Measurements from ENCODE around the gene DGKG. TPM values are rescaled to one million over a fixed set of nuclear protein-coding genes. Genes with fewer than 3 reads are reported as not detected.

DGKG gene
- total RNA-seq, 1 donor, result 2.5 TPM

GRCh38 chr3:186129206-186129605 lies 232.8 kb downstream of the DGKG start:
- DNase-seq (ENCODE audit: insufficient read length, low spot score, missing footprints), result no peak
- no peak for TF ChIP-seq CTCF (IDR thresholded peaks at IDR 0.05; ENCODE audit: extremely low read depth, low read depth, low read length)

GRCh38 chr3:186128158-186128557 lies 233.9 kb downstream of the DGKG start:
- Histone ChIP-seq H3K9me3 (ENCODE audit: low read depth, low read length) (no peaks in the 10 kb centered on the region), H3K36me3 (ENCODE audit: insufficient read depth, low read length) (no peaks in the 10 kb centered on the region), H3K79me2 (ENCODE audit: insufficient read depth, low read length) (no peaks in the 10 kb centered on the region), H3K4me1 (ENCODE audit: insufficient read depth, low read length) (no peaks in the 10 kb centered on the region), H3K4me2 (ENCODE audit: insufficient read depth, low read length) (no peak overlapping the region), H3K27me3 (ENCODE audit: insufficient read depth, low read length) (peaks cover 10% of the 10 kb centered on the region), H3K27ac (ENCODE audit: low read depth, low read length) (no peak overlapping the region), H4K20me1 (ENCODE audit: insufficient read depth, low read length) (no peaks in the 10 kb centered on the region), H3K4me3 (ENCODE audit: insufficient read depth, low read length) (no peak overlapping the region), H2AFZ (ENCODE audit: low read length) (no peak overlapping the region)
- no peak for TF ChIP-seq CTCF (IDR thresholded peaks at IDR 0.05; ENCODE audit: extremely low read depth, low read depth, low read length)
- no peak for DNase-seq (ENCODE audit: insufficient read length, low spot score, missing footprints)

More at GRCh38 chr3:186129206-186129605, 232.8 kb downstream of the DGKG start:
- peaks cover 4% of the 10 kb centered on the region for H3K27me3 ChIP-seq (ENCODE audit: insufficient read depth, low read length)
- no peaks in the 10 kb centered on the region for H3K9me3 ChIP-seq (ENCODE audit: low read depth, low read length)
- H3K36me3 ChIP-seq (ENCODE audit: insufficient read depth, low read length), result no peaks in the 10 kb centered on the region
- no peak overlapping the region for H3K27ac ChIP-seq (ENCODE audit: low read depth, low read length)
- no peaks in the 10 kb centered on the region for H4K20me1 ChIP-seq (ENCODE audit: insufficient read depth, low read length)
- no peak overlapping the region for H3K4me3 ChIP-seq (ENCODE audit: insufficient read depth, low read length)
- no peaks in the 10 kb centered on the region for H3K4me1 ChIP-seq (ENCODE audit: insufficient read depth, low read length)
- H2AFZ ChIP-seq (ENCODE audit: low read length), result no peak overlapping the region
- H3K79me2 ChIP-seq (ENCODE audit: insufficient read depth, low read length), result no peaks in the 10 kb centered on the region
- no peak overlapping the region for H3K4me2 ChIP-seq (ENCODE audit: insufficient read depth, low read length)

- Histone ChIP-seq H3K27ac (ENCODE audit: low read depth, low read length) (no peak overlapping the region), H3K9me3 (ENCODE audit: low read depth, low read length) (no peaks in the 10 kb centered on the region), H3K4me3 (ENCODE audit: insufficient read depth, low read length) (no peak overlapping the region), H3K4me1 (ENCODE audit: insufficient read depth, low read length) (no peaks in the 10 kb centered on the region), H2AFZ (ENCODE audit: low read length) (no peak overlapping the region), H3K4me2 (ENCODE audit: insufficient read depth, low read length) (no peak overlapping the region), H4K20me1 (ENCODE audit: insufficient read depth, low read length) (no peaks in the 10 kb centered on the region), H3K79me2 (ENCODE audit: insufficient read depth, low read length) (no peaks in the 10 kb centered on the region), H3K27me3 (ENCODE audit: insufficient read depth, low read length) (peaks cover 13% of the 10 kb centered on the region), H3K36me3 (ENCODE audit: insufficient read depth, low read length) (no peaks in the 10 kb centered on the region)
- no peak for DNase-seq (ENCODE audit: insufficient read length, low spot score, missing footprints)
- TF ChIP-seq CTCF (IDR thresholded peaks at IDR 0.05; ENCODE audit: extremely low read depth, low read depth, low read length), result no peak
These were observed 234.6 kb downstream of the DGKG start for GRCh38 chr3:186127463-186127862.

- TF ChIP-seq CTCF (IDR thresholded peaks at IDR 0.05; ENCODE audit: extremely low read depth, low read depth, low read length), result no peak
- peaks cover 13% of the 10 kb centered on the region for H3K27me3 ChIP-seq (ENCODE audit: insufficient read depth, low read length)
- H3K4me3 ChIP-seq (ENCODE audit: insufficient read depth, low read length), result no peak overlapping the region
- H2AFZ ChIP-seq (ENCODE audit: low read length), result no peak overlapping the region
- H3K36me3 ChIP-seq (ENCODE audit: insufficient read depth, low read length), result no peaks in the 10 kb centered on the region
- H3K27ac ChIP-seq (ENCODE audit: low read depth, low read length), result no peak overlapping the region
- H3K79me2 ChIP-seq (ENCODE audit: insufficient read depth, low read length), result no peaks in the 10 kb centered on the region
- no peaks in the 10 kb centered on the region for H4K20me1 ChIP-seq (ENCODE audit: insufficient read depth, low read length)
- H3K9me3 ChIP-seq (ENCODE audit: low read depth, low read length), result no peaks in the 10 kb centered on the region
- H3K4me1 ChIP-seq (ENCODE audit: insufficient read depth, low read length), result no peaks in the 10 kb centered on the region
- no peak overlapping the region for H3K4me2 ChIP-seq (ENCODE audit: insufficient read depth, low read length)
- DNase-seq (ENCODE audit: insufficient read length, low spot score, missing footprints), result no peak
These were observed 236.9 kb downstream of the DGKG start for GRCh38 chr3:186125118-186125517.

Measured in osteoblast (primary cell).